SHP77 (cell line): Measurements from ENCODE around the gene YPEL2.

Source experiments
- DNase-seq, 2 experiments: peaks; one replicate each; lab custom pipeline; 2025; lab: John Stamatoyannopoulos, UW

The YPEL2 gene

GRCh38 chr17:59330053-59330942 is 1.2 kb upstream of the YPEL2 start:
- peak in 1 of 2 experiments; percentile 3 for DNase-seq

GRCh38 chr17:59331929-59332748 is 684 bp downstream of the YPEL2 start:
- DNase-seq, result peak in 1 of 2 experiments; percentile 4

- DNase-seq, result no peak
Observed at GRCh38 chr17:59332749-59333377, 1.4 kb downstream of the YPEL2 start.

- no peak for DNase-seq
Observed at GRCh38 chr17:59333836-59334235, 2.4 kb downstream of the YPEL2 start.

- DNase-seq, result no peak
Observed at GRCh38 chr17:59335685-59336084, 4.2 kb downstream of the YPEL2 start.

GRCh38 chr17:59337741-59338299 is 6.4 kb downstream of the YPEL2 start:
- no peak for DNase-seq

- no peak for DNase-seq
Observed at GRCh38 chr17:59338498-59338897, 7.0 kb downstream of the YPEL2 start.

- DNase-seq, result no peak
Observed at GRCh38 chr17:59341922-59342321, 10.5 kb downstream of the YPEL2 start.

GRCh38 chr17:59342681-59343131 is 11.3 kb downstream of the YPEL2 start:
- DNase-seq, result no peak

- DNase-seq, result no peak
Observed at GRCh38 chr17:59345476-59345875, 14.0 kb downstream of the YPEL2 start.

GRCh38 chr17:59346341-59346740 is 14.9 kb downstream of the YPEL2 start:
- no peak for DNase-seq

- DNase-seq, result no peak
Observed at GRCh38 chr17:59346876-59347407, 15.5 kb downstream of the YPEL2 start.

- no peak for DNase-seq
Observed at GRCh38 chr17:59347975-59348391, 16.5 kb downstream of the YPEL2 start.

- DNase-seq, result no peak
Observed at GRCh38 chr17:59349178-59349577, 17.7 kb downstream of the YPEL2 start.

GRCh38 chr17:59353106-59353854 is 21.8 kb downstream of the YPEL2 start:
- DNase-seq, result no peak

GRCh38 chr17:59353936-59354755 is 22.7 kb downstream of the YPEL2 start:
- no peak for DNase-seq

- no peak for DNase-seq
Observed at GRCh38 chr17:59355030-59355701, 23.7 kb downstream of the YPEL2 start.

- no peak for DNase-seq
Observed at GRCh38 chr17:59355702-59356325, 24.4 kb downstream of the YPEL2 start.
